ENCODE measurements around the gene EYA4.
"Not testable (repeated sequence)": the region's sequence is repeated elsewhere in the genome, so short reads cannot be mapped to it uniquely, and the experiment has no call there.

GRCh38 chr6:133397601-133398000 lies 156.4 kb downstream of the EYA4 start:
- TF ChIP-seq, protein P1, sequence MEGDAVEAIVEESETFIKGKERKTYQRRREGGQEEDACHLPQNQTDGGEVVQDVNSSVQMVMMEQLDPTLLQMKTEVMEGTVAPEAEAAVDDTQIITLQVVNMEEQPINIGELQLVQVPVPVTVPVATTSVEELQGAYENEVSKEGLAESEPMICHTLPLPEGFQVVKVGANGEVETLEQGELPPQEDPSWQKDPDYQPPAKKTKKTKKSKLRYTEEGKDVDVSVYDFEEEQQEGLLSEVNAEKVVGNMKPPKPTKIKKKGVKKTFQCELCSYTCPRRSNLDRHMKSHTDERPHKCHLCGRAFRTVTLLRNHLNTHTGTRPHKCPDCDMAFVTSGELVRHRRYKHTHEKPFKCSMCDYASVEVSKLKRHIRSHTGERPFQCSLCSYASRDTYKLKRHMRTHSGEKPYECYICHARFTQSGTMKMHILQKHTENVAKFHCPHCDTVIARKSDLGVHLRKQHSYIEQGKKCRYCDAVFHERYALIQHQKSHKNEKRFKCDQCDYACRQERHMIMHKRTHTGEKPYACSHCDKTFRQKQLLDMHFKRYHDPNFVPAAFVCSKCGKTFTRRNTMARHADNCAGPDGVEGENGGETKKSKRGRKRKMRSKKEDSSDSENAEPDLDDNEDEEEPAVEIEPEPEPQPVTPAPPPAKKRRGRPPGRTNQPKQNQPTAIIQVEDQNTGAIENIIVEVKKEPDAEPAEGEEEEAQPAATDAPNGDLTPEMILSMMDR (conservative IDR thresholded peaks at IDR 0.05; ENCODE audit: low read length), result not testable (repeated sequence)
- not testable (repeated sequence) for TF ChIP-seq EZH2phosphoT487 (IDR thresholded peaks at IDR 0.05; ENCODE audit: borderline replicate concordance)
